Measurements from ENCODE around the gene IZUMO1R.

GRCh38 chr11:94312339-94312738 lies 8.0 kb downstream of the IZUMO1R start:
- TF ChIP-seq CTCF (IDR thresholded peaks at IDR 0.05): no peak
- no peak for TF ChIP-seq POLR2A (IDR thresholded peaks at IDR 0.05)
- TF ChIP-seq EP300 (IDR thresholded peaks at IDR 0.05): no peak
